HK-2 (cell line): ENCODE measurements around the gene RPS19BP1.

Source experiments
- DNase-seq: peaks from one replicate; pipeline ENCODE4 v3.0.0-alpha.2; 2018; ENCODE audit not compliant: unreplicated experiment

Gene RPS19BP1

GRCh38 chr22:39490966-39491680 is 41.4 kb downstream of the RPS19BP1 start:
- no peak for DNase-seq

GRCh38 chr22:39490135-39490798 is 42.3 kb downstream of the RPS19BP1 start:
- DNase-seq, result peak; percentile 44

- DNase-seq, result no peak
Measured at GRCh38 chr22:39489094-39490068, 43.2 kb downstream of the RPS19BP1 start.

- DNase-seq, result no peak
Measured at GRCh38 chr22:39488563-39489083, 43.9 kb downstream of the RPS19BP1 start.

- DNase-seq, result no peak
Measured at GRCh38 chr22:39487826-39488520, 44.6 kb downstream of the RPS19BP1 start.

GRCh38 chr22:39486951-39487825 is 45.4 kb downstream of the RPS19BP1 start:
- DNase-seq, result no peak

GRCh38 chr22:39482768-39483167 is 49.8 kb downstream of the RPS19BP1 start:
- no peak for DNase-seq

GRCh38 chr22:39481595-39481994 is 51.0 kb downstream of the RPS19BP1 start:
- DNase-seq, result no peak

GRCh38 chr22:39481054-39481453 is 51.5 kb downstream of the RPS19BP1 start:
- no peak for DNase-seq

- DNase-seq, result no peak
Measured at GRCh38 chr22:39480557-39480956, 52.0 kb downstream of the RPS19BP1 start.

- DNase-seq, result no peak
Measured at GRCh38 chr22:39479254-39479653, 53.3 kb downstream of the RPS19BP1 start.
